HG03196 (cell line): ENCODE measurements around the gene ABHD17A.
"Not testable (repeated sequence)": the region's sequence is repeated elsewhere in the genome, so short reads cannot be mapped to it uniquely, and the experiment has no call there.

ENCODE experiments used
- ATAC-seq: cut with Tn5 transposase; IDR thresholded peaks from one replicate; pipeline ENCODE4 v1.9.1; 2021; ENCODE audit not compliant: unreplicated experiment

The ABHD17A gene

GRCh38 chr19:1881393-1882088 lies 3.8 kb downstream of the ABHD17A start:
- ATAC-seq: not testable (repeated sequence)

DNA sequence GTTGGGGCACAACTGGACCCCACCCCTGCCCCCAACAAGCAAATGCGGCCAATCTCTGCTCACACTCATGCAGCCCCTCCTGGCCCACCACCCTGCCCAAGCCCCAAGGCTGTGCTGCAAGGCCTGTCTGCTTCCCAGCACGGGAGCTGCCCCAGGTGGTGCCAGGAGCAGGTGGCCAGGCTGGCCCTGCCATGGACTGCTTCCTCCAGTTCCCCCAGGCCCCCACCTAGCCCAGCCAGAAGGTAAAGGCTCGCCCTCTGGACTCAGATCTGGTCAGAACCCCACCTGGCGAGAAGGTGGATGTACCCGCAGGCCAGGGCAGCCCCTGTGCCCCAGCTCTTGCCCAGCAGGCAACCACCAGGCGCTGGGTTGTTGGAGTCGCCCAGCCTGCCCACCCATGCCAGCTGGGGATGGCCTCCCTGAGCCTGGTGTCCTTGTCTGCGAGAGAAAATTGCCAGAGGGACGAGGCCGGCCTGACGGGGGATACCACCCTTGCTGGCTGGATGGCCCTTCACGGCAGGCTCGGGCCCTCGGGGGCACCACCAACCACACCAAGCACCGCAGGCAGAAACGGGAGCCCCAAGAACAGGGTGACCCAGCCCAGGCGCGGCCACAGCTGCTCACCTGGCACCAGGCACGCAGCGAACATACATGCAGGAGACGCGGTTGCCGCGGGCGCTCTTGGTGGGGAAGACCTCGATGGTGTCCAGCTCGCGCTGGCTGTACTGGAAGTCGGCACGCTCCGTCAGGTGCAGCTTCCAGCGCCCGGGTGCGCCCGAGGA lies 4.5 kb downstream of the ABHD17A start:
- ATAC-seq: no peak

DNA sequence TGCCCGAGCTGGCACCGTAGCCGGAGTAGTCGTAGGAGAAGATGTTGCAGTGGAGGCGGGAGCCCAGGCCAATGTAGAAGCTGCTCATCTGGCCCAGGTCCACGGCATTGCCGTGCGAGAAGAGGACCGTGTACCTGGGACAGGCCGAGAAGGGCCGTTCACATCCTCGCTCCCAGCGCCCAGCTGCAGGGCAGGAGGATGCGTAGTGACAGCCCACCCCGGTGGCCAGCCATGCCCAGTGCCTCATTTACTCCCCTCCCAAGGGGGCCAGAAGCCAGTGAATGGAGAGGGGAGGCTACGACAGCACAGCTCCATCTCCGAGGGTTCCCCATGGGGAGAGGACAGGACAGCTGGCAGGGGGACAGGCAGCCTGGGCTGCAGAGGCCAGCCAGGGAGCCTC lies 5.3 kb downstream of the ABHD17A start:
- ATAC-seq: not testable (repeated sequence)

DNA sequence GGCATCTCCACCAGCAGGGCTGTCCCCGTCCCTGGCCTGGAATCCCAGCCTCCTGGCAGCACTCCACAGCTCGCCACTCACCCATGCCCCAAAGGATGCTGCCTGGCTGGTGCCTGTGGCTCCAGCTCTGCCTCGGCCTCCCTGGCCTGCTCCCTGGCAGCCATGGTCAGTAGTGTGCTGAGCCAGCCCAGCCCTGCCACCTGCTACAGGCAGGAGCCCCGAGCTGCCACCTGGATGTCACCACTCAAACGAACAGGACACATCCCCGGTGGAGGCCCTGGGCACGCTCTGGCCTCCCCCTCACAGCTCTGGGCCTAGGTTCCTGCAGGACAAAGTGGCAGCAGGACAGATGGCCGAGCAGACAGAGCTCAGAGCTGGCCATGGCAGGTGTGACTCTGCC lies 6.7 kb downstream of the ABHD17A start:
- ATAC-seq: not testable (repeated sequence)

DNA sequence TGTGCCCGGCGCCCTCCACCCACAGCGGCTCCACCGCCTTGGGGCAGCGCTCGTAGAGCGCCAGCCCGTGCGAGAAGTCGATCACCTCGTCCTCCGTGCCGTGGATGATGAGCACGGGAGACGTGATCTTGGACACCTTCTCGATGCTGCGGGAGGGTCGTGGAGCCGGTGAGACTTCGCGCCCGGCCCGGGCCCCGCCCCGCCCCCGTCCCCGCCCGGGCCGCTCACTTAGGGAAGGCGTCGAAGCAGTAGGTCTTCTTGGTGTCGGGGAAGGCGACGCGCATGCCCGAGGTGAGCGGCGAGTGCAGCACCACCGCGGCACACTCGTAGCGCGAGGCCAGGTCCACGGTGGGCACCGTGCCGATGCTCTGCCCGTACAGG lies 8.0 kb downstream of the ABHD17A start:
- ATAC-seq: not testable (repeated sequence)

DNA sequence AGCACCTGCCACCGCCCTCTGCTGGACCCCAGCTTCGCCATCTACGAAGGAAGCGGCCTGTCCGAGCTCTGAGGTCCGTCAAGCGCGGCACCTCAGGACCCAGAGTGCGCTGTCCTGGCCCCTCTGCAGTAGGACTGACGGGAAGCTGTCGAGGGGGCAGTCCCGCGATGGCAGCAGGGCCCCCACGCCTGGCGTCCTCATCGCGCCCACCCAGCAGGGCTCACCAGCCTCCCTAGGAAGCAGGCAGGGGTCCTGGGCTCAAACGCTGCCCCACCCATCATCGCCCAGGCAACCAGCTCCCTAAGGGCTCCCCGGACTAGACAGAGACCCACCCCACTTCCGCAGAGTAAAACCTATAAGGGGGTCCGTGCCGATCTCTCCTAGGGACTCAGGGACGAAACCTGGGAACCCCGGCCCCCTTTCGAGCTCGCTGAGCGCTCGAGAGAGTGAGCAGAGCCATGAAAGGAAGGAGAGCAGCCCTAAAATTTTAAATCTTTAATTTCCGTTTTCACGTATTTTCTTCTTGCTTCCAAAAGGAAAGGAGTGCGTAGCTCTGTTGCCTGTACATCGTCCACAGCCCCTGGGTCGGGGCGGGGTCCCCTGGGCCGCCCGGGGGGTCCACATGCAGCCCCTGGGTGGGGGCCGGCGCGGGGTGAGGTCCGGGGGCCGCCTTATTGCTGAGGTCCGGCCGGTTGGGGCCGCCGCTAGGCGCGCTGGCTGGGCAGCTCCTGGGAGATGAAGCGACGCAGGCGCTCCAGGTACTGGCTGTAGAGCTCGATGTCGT lies 8.6 kb downstream of the ABHD17A start:
- ATAC-seq: peak; percentile 17

- peak; percentile 88 for ATAC-seq
These were observed 9.4 kb downstream of the ABHD17A start for GRCh38 chr19:1875646-1876495.

DNA sequence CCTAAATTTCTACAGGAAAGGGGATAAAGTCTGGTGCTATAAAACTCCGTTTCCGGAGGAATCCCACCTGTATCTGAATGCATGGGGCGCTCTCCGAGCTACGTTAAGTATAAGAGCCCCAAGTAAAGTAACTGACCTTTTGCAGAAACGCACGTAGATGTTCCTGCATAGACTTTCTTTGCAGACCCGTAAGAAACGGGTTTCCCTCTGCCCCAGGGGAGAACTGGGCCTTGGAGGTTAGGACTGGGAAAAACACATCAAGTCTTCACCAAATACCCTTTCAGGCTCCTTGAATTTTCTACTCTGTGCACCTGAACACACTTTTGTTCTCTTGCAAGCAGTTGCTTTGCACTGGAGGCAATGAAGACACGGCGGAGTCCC lies 10.0 kb downstream of the ABHD17A start:
- not testable (repeated sequence) for ATAC-seq

GRCh38 chr19:1874554-1875185 lies 10.6 kb downstream of the ABHD17A start:
- ATAC-seq: no peak

GRCh38 chr19:1873524-1874473 lies 11.5 kb downstream of the ABHD17A start:
- no peak for ATAC-seq

- no peak for ATAC-seq
These were observed 12.3 kb downstream of the ABHD17A start for GRCh38 chr19:1872807-1873523.

DNA sequence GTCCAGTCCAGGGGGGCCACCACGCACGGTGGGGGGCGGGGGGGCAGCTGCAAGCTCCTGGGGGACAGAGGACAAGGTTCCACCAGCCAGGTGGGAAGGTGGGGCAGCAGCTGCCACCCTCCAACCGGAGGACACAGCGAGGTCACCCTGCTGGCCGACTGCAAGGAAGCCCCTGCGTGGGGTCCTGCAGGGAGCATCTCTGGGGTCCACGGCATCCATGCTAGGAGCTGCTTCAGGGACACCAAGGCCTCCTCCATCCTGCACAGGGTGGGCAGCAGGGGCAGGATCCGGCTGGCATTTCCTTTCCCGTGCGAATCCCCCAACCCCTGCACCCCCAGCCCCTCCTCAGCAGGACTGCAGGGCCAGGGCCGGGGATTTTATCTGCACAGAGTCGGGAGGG lies 13.7 kb downstream of the ABHD17A start:
- no peak for ATAC-seq

DNA sequence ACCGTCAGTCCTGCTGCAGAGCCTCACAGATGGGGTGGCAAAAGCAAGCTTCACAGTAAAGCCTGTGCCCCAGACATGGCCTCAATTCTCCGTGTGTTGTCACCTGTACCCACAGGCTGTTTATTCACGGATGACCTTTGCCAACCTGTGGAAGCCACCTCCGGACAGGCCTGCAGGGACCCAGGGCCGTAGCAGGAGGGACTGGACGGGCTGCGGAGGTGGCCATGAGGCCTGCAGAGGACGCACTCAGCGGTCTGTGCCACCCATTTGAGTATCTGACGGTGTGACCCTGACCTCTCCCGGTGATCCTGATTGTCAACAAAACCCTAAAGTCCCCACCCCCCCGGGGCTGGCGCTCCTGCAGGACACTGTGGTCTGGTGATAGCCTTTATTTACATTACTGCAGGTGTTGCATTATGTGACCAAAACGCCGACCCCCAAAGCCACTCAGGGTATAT lies 14.1 kb downstream of the ABHD17A start:
- ATAC-seq: no peak

DNA sequence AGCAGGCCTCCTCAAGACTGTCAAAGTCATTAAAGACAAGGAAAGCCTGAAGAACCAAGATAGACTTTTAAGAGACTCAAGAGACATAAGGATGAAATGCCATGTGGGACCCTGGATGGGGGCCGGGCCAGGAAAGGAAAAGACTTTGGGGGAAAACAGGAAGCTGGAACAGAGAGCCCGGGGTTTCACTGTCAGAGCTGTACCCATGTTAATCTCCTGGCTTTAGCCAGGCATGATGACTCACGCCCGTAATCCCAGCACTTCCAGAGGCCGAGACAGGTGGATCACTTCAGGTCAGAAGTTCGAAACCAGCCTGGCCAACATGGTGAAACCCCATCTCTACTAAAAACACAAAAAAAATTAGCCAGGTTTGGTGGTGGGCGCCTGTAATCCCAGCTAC lies 16.3 kb downstream of the ABHD17A start:
- no peak for ATAC-seq

DNA sequence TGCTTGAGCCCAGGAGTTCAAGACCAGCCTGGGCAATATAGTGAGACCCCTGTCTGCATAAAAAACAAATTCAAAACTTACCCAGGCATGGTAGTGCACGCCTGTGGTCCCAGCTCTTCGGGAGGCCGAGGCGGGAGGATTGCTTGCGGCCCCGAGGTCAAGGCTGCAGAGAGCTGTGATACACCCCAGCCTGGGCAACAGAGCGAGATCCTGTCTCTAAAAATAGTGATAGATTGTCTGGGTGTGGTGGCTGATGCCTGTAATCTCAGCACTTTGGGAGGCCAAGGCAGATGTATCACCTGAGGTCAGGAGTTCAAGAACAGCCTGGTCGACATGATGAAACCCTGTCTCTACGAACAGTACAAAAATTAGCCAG lies 18.0 kb downstream of the ABHD17A start:
- no peak for ATAC-seq

- ATAC-seq: no peak
These were observed 18.5 kb downstream of the ABHD17A start for GRCh38 chr19:1866693-1867348.

GRCh38 chr19:1865172-1866010 lies 19.9 kb downstream of the ABHD17A start:
- no peak for ATAC-seq
